Right lobe of liver (tissue), 4 donors: ENCODE measurements around the gene CYB561D1.

Experiments used
- POLR2A ChIP-seq: fragments of 450-650 bp; IDR thresholded peaks from one replicate; pipeline ENCODE4 v1.6.1; 2017; ENCODE audit warnings: antibody characterized with exemption, mild to moderate bottlenecking
- TF ChIP-seq, protein P1 (sequence below), 4 donors: fragments of 200-600 bp in 3 of 4; fragments of 450-650 bp in 1 of 4; IDR thresholded peaks; one replicate each; pipeline versions ENCODE4 v1.5.1 to v1.8.0; 2016 to 2022; ENCODE audit warnings: antibody characterized with exemption in 4 of 4, mild to moderate bottlenecking in 2 of 4
- donor health status: DM: no; HTN: no; CAD: no.
- donor health status: DM: no; HTN: no; CAD: no.
- donor health status: DM: no; HTN: yes; CAD: no.

DNA sequence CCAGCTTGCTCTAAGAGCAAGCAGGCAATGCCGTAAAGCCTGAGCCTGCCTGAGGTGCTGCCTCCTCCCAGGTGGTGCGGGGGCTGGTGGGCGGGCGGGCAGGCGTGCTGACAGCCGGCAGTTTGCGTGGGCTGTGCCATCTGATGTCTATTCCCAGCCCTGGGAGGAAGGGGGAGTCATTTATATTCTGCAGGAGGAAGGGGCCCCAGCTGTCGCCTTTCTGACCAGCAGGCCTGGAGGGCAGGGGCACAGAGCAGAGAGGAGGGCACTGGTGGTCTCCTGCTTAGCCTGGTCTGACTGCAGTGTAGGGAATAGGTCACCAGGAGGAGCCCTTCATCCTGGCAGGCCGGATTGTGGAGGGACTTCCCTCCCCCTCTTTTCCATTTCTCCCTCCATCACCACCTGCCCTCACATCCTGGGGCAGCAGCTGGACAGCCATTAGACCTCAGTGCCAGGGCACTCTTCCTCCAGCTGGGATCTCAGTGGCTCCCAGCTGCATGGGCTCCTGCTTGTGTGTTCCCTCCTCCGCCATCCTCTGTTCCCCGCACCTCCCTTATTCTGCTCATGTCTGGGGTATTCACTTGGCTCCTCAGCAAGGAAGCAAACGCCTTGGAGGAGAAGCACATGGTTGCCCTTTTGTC is 4.4 kb downstream of the CYB561D1 start:
- TF ChIP-seq, protein P1, sequence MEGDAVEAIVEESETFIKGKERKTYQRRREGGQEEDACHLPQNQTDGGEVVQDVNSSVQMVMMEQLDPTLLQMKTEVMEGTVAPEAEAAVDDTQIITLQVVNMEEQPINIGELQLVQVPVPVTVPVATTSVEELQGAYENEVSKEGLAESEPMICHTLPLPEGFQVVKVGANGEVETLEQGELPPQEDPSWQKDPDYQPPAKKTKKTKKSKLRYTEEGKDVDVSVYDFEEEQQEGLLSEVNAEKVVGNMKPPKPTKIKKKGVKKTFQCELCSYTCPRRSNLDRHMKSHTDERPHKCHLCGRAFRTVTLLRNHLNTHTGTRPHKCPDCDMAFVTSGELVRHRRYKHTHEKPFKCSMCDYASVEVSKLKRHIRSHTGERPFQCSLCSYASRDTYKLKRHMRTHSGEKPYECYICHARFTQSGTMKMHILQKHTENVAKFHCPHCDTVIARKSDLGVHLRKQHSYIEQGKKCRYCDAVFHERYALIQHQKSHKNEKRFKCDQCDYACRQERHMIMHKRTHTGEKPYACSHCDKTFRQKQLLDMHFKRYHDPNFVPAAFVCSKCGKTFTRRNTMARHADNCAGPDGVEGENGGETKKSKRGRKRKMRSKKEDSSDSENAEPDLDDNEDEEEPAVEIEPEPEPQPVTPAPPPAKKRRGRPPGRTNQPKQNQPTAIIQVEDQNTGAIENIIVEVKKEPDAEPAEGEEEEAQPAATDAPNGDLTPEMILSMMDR (IDR thresholded peaks at IDR 0.05), result peak; percentile 17 to 40 (median 38)
- TF ChIP-seq POLR2A, result no peak
